HG03159 (cell line): ENCODE data around the gene NLGN2.
A peak's percentile ranks its signal among the peaks of the same experiment; 100 is the strongest.

Experiments
- ATAC-seq: cut with Tn5 transposase; IDR thresholded peaks from one replicate; pipeline ENCODE4 v1.9.1; 2021; ENCODE audit warnings: mild to moderate bottlenecking, moderate library complexity; ENCODE audit not compliant: unreplicated experiment

The NLGN2 gene

GRCh38 chr17:7391307-7391706 is 16.3 kb upstream of the NLGN2 start:
- no peak for ATAC-seq

DNA sequence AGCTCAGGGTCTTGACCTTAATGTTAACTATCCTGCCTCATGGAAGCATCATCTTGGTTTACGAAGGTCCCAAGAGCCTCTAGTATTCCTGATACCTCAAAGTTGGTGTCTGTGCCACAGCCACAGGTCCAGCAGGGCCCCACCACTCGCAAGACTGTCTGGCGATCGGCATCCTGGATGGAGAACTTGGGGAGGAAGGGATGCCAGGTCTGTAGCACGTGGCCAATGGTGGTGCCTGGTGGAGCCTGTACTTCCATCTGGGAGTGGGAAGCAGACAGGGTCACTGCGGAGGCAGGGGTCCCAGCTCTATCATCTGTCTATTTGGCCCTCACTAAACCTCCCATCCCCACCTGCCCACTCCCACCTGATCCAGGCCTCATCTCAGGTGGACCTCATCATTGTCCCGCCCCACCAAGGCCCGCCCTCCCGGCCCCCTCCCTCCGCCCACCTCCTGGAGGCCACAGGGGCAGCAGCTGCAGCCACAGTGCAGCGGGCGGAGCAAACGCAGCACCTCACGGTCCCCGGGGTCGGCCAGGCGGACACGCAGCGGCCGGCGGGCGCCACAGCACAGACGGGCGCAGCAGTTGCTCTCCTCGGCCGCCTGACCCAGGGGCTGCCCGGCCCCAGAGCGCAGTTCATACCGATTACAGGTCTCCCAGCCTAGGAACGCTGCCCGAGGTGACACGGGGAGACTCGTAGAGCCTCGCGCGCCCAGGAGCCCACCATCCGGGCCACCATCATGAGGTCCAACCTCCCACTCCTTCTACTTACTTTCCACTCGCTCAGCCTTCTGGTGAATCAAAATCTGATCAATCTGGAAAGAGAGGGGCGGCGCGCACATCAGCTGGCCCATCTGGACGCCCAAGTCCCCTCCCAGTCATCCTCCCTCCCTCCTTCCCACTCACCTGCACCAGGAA is 14.7 kb upstream of the NLGN2 start:
- no peak for ATAC-seq

DNA sequence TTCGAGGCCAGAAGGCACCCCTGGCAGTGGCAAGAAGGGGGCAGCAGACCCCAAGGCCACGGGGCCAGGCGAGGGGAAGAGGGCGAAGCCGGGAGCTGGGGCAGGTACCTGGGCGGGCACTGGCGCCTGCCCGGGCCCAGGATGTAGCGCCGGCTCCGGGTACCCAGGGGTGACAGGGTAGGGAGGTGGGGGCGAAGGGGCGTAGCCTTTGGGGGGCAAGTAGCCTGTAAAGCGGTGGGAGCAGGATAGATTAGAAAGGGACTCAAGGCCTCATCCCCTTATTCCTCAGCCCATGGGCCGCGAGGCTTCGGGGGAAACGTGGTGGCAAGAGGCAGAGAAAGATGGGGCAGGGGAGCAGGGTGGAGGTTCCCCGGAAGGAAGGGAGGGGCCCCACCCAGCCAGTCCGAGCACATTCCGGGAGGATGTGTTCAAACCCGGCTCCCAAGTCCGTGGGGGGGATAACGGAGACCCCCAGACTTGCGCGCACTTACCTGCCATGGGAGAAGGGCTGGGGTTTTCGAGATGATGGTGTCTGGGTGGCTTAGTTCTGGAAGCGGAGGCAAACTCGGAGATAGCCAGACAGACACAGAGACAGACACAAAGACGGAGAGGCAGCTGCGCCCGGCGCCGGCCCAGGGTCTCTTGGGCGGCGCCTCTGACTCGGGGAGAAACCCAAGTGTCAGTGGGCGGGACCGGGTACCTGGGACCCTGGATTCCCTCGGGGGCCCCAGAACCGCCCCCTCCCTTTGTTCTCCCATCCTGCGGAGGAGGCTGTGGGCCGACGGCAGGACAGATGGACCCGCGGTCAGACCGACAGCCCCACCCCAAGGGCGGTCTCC is 13.8 kb upstream of the NLGN2 start:
- peak; percentile 36 for ATAC-seq

DNA sequence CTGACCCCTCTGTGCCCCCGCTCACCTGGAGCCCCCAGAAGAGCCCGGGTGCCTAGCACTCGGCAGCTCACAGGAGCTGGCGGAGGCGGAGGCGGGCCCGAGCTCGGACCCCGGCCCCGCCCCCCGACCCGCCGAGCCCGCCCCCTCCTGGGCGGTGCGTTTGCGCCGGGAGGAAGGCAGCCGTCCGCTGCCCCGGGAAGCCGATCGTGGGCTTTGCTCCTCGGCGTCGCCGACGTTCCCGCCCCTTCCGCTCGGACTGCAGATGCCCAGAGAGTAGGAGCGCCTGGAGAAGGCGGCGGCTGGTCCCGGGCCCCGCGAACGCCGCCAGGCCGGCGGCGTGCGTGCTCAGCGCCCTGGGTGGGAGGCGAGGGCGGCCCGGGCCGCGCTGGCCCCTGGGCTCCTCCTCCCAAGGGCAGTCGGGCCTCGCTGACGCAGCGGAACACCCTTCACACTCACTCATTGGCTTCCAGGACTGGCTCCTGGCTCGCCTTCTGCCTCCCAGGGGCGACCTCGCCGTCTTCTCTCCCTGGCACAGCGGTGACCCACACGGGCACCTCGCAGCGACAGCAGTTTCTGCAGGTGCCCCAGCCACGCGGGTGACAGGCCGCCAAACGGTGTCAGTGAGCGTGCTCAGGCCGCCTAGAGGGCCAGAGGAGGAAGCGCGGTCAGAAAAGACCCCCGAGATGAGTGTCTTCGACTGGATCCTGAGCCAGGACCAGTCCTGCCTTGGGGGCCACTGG is 13.0 kb upstream of the NLGN2 start, which contains the start of gene PLSCR3:
TSS of gene PLSCR3 (minus strand) at position 74 of the 740 bp plus-strand sequence. CDS start 415 bp downstream, outside the sequence.
- peak; percentile 69 for ATAC-seq

DNA sequence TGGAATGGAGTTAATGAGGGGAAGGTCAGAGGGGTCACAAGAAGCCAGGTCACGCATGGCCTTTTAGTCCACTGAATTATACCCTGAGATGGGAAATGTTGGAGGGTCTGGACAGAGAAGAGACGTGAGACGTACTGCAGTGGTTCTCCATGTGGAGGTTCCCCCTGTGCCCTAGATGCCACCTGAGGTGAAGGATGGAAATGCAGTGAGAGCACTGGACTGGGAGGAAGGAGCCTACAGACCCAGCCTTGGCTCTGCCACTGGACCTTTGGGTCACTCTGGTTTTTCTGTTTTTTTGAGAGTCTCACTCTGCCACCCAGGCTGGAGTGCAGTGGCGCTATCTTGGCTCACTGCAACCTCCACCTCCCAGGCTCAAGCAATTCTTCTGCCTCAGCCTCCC is 11.5 kb upstream of the NLGN2 start:
- no peak for ATAC-seq

DNA sequence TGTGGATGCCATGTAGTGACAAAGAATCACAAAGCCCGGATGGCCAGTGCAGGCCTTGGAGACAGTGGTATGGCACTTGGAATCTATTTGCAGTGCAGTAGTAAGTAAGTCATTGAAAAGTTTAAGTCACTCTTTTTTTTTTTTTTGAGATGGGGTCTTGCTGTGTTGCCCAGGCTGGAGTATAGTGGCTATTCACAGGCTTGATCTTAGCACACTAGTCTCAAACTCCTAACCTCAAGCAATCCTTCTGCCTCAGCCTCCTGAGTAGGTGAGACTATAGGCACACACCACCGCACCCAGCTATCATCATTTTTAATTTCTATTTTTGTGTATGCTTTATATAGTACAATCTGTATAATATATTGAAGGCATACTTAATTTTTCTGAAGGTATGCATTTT is 9.0 kb upstream of the NLGN2 start:
- no peak for ATAC-seq

- no peak for ATAC-seq
Observed at GRCh38 chr17:7403043-7403726, 4.5 kb upstream of the NLGN2 start.

GRCh38 chr17:7403727-7403976 is 4.0 kb upstream of the NLGN2 start:
- ATAC-seq: no peak

- ATAC-seq: peak; percentile 92
Observed at GRCh38 chr17:7403977-7404736, 3.5 kb upstream of the NLGN2 start, which contains the start of gene TMEM256. Gene TMEM256, minus strand, starts transcription at chr17:7404097. Its CDS starts 13 bp downstream, at chr17:7404084.

DNA sequence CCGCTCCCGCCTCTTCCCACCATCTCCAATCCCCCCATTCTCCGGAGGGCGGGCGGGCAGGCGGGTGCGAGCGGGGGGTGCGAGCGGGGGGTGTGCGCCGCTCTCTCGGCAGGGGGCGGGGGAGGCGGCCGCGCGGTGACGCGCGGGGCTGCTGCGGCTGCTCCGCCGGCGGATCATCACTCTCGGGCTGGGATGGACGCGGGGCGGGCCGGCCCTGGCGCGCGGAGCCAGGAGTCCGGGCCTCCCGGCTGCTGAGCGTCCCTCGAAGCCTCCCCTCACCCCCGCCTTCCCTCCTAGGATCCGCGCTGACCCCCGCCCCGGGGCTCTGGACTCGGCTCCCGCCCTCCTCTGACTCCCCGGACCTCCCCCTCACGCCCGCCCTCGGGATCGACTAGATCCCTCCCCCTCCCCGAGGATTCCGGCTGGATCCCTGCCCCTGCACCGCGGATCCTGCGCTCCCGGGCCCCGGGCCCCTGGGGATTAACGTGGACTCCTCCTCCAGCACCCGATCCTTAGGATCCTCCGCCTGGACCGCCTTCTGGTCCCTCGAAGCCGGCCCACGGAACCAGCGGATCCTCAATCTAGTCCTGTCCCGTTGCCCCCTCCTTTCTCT is 2.8 kb upstream of the NLGN2 start:
- peak; percentile 17 for ATAC-seq

DNA sequence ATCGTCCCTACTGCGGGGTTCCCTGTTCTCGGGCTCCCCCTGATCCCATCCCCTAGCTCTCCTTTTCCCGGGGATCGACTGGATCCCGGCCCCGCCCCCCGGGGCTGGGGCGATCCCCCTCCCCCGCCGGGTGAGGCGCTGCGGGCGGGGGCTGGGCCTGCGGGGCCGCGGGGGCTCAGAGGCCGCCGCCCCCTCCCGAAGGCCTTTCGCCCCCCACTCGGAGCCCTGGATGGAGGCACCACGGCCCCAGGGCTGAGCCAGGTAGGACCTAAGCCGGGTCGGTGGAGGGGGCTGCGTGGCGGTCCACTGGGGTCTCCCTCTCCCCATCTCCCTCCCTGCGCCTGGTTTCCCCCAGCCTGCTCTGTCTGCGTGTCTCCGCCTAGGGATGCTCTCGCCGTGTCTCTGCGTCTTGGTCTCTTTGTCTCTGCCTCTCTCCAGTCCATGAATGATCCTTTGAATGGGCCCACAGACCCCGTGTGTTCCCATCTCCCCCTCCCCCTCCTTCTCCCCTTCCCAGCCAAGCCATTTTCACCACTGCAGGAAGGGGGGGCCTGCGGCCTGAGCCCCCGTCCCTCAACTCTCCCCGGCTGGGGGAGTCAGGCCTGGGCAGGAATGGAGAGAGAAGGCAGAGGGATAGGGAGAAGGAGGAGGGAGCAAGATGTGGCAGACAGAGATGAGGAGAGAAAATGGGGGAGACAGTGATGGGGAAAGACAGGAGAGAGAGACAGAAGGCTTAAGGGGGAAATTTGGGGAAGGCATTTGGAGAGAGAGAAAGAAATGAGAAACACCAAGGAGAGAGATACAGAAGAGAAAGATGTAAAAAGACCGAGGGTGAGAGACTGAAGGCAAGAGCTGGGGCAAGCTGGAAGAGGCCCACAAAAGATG is 2.1 kb upstream of the NLGN2 start:
- no peak for ATAC-seq

DNA sequence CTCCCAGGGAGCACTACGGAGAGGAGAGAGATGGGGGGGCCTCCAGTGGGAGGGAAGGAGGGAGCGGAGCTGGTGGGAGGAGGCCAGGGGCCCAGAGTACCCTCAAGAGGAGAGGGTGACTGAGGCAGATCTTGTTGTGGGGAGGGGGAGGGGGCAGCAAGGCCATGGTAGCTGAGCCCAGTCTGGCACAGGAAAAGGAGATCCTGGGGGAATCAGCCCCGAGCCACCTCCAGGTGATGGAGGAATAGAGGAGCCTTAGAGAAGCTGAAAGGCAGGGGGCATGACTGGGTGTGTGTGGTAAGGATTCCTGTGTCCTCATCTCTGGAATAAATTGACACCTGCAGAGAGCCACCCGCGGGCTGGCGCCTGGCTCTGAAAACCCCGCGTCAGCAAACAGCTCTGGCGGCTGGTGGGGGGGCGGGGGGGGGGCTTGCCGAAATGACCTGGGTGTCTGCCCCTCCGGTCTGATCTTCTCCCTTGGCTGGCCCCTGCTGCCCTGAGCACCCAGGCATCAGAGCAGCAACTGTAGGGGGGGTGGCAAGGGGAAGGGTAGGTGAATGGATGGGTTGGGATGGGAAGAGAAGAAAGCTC is 1.3 kb upstream of the NLGN2 start:
- no peak for ATAC-seq

DNA sequence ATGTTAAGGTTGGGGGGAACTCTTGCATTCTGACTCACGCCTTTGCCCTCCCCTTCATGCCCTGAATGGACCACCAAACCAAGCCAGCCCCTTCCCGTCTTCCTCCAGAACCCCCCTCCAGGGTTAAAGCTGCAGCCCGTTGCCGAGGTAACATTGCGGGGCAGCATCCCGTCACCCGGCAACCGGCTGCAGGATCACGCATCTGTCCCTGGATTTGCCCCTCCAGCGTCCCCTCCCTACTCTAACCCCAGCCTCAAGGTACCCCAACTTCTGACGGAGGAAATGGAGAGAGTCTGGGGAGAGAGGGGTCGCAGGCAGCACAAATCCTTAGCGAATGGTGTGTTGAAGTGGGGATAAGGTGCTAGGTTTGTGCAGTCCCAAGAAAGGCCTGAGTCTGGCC is 563 bp upstream of the NLGN2 start:
- no peak for ATAC-seq

DNA sequence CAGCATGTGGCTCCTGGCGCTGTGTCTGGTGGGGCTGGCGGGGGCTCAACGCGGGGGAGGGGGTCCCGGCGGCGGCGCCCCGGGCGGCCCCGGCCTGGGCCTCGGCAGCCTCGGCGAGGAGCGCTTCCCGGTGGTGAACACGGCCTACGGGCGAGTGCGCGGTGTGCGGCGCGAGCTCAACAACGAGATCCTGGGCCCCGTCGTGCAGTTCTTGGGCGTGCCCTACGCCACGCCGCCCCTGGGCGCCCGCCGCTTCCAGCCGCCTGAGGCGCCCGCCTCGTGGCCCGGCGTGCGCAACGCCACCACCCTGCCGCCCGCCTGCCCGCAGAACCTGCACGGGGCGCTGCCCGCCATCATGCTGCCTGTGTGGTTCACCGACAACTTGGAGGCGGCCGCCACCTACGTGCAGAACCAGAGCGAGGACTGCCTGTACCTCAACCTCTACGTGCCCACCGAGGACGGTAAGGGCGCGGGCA is 645 bp downstream of the NLGN2 start:
- ATAC-seq: no peak

GRCh38 chr17:7408863-7409262 is 1.2 kb downstream of the NLGN2 start:
- ATAC-seq: no peak

GRCh38 chr17:7409716-7410115 is 2.1 kb downstream of the NLGN2 start:
- ATAC-seq: no peak

DNA sequence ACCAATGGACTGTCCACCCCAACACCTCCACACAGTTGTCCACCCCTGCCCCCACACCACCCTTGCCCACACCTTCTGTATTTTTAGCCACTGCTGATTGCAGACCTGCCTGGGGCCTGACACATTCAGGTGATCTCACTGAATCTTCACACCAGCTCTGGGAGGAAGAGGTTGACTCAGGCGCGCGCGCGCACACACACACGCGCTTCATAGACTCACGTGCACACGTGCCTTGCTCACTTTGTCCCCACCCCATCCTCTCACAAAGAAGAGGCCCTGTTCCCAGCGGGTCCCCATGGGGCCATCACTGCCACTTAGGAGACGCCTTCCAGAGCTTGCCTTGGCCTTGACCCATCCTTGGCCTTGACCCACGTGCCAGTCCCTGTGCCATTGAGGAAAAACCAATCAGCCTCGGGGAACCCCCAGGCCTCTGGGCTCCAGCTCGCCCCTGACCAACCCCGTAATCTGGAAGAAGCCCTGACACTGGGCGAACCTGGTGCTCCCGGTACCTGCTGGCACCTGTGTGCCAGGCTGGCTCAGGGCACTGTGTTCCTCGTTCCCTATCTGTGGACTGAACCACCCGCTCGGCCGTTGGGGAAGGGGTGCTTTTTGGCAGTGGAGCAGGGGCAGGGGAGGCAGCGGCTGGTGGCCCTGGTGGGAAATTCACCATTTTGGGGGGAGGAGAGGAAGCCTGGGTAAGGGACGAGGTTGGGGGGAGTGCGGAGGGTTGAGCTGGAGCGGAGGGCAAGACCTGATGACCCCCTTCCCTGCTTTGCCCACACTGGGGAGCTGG is 3.2 kb downstream of the NLGN2 start:
- no peak for ATAC-seq
